ENCODE results near the gene POLK.

GRCh38 chr5:75472973-75473372 is 38.7 kb upstream of the POLK start:
- TF ChIP-seq CTCF (IDR thresholded peaks at IDR 0.05; ENCODE audit: low read depth, low read length): no peak
- TF ChIP-seq POLR2A (IDR thresholded peaks at IDR 0.05; ENCODE audit: extremely low read depth, insufficient read length): no peak

Data from NB4 (cell line).